Embryonic facial prominence (tissue), 1 donor: ENCODE results near the gene POU3F1.

ENCODE experiments used
- DNase-seq: peaks from one replicate; pipeline ENCODE4 v3.0.0-alpha.2; 2016; ENCODE audit errors: extremely low spot score

Gene POU3F1

GRCh38 chr1:38004284-38005108 is 42.1 kb downstream of the POU3F1 start:
- DNase-seq: no peak

DNA sequence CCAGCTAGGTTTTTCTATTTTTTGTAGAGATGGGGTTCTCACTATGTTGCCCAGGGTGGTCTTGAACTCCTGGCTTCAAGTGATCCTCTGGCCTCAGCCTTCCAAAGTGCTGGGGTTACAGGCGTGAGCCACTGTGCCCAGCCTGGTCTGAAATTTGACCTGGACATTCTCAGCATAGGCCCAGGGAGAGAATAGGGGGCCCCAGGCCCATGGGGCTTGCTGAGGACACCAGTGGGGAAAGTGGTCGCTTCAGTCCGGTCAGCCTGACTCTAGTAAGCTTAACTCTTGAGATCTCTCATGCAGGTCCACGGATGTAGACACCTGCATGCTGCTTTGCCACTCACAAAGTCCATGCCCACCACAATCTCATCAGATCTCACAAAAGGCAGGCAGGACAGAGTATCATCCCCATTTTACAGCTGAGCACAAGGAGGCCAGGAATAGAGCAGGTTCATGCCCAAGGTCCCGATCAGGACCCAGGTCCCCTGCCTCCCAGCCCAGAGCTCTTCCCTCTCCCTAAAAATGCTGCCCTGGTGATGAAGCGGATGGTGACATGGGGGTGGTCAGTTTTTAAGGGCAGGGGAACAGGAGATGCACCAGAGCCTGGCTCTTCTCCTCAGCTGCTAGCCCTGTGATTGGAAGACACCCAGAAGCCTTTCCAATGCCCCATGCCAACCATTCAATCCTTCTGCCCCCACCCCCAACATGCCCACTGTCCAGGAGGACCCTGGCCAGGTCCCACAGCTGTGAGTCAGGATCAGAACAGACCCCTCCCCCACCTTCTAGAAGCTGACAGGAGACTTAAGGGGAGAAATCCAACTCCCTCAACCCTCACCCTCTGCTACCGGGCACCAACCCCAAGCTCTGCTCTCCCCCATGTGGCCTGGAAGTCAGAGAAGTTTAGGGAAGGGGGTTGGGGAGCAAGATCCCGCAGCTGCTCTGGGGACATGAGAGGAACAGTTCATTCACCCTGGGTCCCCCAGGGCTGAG is 43.0 kb downstream of the POU3F1 start:
- no peak for DNase-seq

- peak; percentile 80 for DNase-seq
These were observed 45.8 kb downstream of the POU3F1 start for GRCh38 chr1:38000529-38001455.

- no peak for DNase-seq
These were observed 46.4 kb downstream of the POU3F1 start for GRCh38 chr1:38000233-38000528.

DNA sequence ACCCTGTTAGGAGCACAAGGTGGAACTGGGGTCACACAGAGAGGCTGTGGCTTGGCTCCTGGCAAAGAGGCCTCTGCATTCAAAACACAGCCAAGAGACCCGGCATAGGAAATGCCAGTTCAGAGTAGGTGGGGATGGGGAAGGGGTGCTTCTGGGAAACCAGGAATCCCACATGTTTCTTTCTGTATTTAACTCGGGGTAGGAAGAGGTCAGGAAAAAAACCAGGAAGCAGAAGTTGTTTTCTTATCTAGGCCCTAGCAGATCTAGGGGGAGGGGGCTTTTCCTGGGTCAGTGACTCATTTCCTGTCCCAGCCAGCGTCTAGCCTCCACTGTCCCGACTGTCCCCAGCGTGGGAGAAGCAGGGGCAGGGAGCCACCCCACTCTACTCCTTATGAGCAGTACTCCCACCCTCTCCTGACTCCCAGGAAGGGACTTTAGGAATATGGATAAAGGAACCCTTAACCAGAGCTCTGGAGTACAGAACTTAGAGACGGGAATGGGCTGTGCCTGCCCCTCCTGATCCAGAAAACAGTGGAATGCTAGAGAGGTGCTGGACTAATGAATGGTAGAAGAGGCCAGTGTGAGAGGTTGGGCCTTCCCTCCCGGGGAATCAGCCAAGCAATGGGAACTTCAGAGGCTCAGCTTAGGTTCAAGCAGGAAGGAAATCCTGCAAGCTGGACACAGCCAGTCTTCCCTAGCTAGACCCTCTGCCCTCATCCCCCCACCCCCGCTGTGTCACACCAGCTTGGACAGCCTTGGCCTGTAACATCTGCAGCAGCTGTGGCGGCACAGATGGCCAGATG is 47.0 kb downstream of the POU3F1 start:
- no peak for DNase-seq

DNA sequence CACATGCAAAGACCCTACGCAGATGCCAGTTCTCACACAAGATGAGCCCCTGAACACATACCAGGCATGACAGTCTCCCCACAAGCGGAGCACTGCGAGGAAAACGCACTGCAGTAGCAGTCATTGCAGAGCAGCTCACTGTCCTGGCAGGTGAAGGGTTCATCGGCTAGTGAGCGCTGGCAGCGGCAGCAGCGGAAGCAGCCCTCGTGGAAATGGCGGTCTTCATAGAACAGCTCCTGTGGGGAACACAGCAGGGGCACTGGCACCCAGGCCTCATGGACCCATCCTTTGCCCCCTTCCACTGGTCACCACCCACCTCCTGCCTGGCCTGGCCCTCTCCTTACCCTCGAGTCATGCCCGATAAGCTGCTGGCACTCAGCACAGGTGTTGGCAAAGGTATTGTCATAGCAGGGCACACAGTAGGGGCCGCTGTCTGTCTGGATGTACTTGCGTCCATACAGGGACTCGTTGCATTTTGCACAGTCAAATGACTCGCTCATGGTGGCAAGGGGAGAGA is 47.6 kb downstream of the POU3F1 start:
- DNase-seq: no peak

DNA sequence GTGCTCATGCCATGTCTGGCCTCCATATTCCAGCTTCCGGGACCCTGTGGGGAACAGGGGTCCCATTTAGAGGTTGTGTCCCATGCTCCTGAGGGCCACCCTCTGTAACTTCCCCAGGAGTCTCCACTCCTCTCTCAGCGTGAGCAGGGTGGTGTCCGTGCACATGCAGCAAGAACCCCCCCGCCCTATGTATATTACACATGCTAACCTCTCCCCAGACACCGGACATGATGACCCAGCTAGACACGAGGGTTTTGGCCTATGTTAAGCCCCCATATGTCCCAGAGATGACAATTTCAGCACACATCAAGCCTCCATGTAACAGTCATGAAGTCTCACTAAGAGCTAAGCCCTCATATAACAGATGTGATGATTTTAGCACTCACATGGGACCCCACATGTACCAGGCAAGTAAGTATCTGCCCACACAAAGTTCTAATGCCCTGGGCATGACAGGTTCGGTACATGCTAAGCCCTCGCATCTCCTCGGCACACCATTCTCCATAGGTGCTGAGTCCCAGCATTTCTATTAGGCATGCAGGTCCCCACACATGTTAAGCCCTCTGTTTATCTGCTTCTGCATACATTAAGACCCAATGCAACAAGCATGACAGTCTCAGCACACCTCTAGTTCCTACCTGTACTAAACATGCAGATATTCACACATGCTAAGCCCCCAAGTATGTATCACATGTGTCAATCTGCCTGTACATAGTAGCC is 48.3 kb downstream of the POU3F1 start:
- no peak for DNase-seq

GRCh38 chr1:37997256-37998088 is 49.1 kb downstream of the POU3F1 start:
- DNase-seq: no peak

GRCh38 chr1:37995751-37996345 is 50.7 kb downstream of the POU3F1 start:
- peak; percentile 87 for DNase-seq

GRCh38 chr1:37994886-37995566 is 51.6 kb downstream of the POU3F1 start:
- DNase-seq: no peak
